Measurements from ENCODE around the gene ANO8. TPM values are rescaled to one million over a fixed set of nuclear protein-coding genes. Genes with fewer than 3 reads are reported as not detected.

ANO8 gene
- total and polyA plus RNA-seq, 8 donors: 1.1 to 37.9 (median 9.8) TPM

DNA sequence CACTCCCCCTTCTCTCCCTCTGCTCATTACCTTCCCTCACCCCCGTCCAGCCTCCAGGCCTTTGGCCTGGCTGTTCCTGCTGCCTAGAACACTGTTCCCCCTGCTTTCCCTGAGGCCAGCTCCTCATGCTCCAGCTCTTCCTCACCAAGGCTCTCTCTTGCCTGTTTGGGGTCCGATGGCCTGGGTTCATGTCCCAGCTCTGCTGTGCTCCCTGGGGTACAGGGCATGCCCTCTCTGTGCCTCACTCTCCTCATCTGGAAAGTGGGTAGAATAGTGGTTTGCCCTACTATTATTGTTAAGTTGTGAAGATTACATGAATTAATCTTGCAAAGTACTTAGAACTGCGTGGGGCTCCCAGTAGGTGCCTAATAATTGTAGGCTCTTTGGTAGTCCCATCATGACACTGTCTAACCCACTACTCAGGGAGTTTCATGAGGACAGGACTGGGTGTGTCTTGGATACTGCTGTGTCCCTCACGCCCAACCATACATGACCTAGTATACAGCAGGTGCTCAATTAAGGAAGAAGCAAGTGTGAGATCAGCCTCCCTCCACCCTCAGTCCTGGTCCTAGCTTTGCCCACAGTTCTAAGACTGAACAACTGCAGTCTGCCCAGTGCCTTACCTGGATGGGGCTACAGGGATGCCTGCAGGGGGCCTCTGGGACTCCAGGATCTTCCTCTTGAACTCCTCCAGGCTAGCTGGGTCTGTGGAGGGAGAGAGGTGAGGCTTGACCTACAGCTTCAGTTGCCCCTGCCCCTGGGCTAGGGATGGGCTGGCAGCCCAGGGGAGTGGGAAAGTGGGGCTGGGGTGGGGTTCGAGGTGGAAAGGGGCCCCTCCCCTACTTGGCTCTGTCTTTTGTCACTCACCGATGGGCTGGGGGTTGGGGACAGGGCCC lies 25.5 kb upstream of the ANO8 start:
- Histone ChIP-seq H3K27ac (no peak overlapping the region), H3K36me3 (no peaks in the 10 kb centered on the region), H3K9me3 (no peaks in the 10 kb centered on the region), H3K4me3 (no peak overlapping the region), H3K4me1 (no peaks in the 10 kb centered on the region), H3K27me3 (peaks cover 0 to 4% (median 0%) of the 10 kb centered on the region in 3 donors)
- TF ChIP-seq POLR2A (IDR thresholded peaks at IDR 0.05): no peak
- TF ChIP-seq, protein P1, sequence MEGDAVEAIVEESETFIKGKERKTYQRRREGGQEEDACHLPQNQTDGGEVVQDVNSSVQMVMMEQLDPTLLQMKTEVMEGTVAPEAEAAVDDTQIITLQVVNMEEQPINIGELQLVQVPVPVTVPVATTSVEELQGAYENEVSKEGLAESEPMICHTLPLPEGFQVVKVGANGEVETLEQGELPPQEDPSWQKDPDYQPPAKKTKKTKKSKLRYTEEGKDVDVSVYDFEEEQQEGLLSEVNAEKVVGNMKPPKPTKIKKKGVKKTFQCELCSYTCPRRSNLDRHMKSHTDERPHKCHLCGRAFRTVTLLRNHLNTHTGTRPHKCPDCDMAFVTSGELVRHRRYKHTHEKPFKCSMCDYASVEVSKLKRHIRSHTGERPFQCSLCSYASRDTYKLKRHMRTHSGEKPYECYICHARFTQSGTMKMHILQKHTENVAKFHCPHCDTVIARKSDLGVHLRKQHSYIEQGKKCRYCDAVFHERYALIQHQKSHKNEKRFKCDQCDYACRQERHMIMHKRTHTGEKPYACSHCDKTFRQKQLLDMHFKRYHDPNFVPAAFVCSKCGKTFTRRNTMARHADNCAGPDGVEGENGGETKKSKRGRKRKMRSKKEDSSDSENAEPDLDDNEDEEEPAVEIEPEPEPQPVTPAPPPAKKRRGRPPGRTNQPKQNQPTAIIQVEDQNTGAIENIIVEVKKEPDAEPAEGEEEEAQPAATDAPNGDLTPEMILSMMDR (IDR thresholded peaks at IDR 0.05): no peak
- TF ChIP-seq POLR2AphosphoS5 (IDR thresholded peaks at IDR 0.05): no peak
- no peak for TF ChIP-seq EP300 (IDR thresholded peaks at IDR 0.05)
- whole genome bisulfite sequencing, 5 donors: 68 to 79% (median 78%) methylated on average over 6 of the region's 6 CpGs
- no peak for DNase-seq
- intact Hi-C loops (cut with DNase I; ENCODE audit: low total_unique reads): no loop called here

DNA sequence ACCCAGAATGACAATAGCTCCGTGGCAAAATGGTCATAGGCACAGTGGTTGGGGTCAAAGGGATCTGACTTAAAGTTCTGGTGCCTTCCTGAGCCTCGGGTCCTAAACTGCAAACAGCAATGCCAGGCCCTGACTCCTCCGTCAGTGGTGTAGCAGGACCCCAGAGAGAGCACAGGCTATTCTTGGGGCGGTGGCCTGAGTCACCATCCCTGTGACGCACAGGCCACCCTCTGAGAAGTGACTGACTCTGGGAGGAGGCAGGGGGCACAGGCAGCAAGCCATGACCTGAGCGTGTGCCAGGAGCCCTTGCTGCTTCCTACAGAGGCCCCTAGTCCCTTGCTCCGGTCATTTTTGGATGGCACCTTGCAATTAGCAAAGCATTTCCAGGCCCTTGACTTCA lies 23.7 kb upstream of the ANO8 start:
- 66 to 82% (median 79%) methylated on average over 7 of the region's 7 CpGs for WGBS, 5 donors
- H3K27ac ChIP-seq: peak overlapping the region in 3 of 5 donors; percentile 23 to 41 (median 40)
- intact Hi-C loops (cut with DNase I; ENCODE audit: low total_unique reads): no loop called here

DNA sequence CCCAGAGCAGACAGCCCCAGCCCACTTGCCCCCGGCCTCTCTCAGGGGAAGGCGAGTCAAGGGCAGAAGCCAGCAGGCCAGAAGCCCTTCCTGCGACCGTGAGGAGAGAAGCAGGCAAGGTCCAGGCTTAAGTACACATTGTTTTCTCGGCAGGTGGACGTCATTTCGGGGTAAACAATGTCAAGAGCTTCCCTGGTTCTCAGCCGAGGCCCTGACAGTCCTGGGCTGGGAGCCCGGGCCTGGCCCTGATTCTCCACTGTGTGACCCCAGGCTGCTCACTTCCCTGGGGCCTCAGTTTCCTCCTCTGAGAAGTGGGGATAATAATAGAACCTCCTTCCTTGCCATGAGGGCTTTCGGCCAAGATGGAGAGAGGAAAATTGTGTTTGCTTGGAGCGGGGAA lies 23.1 kb upstream of the ANO8 start:
- TF ChIP-seq EP300 (IDR thresholded peaks at IDR 0.05) (no peak), POLR2A (IDR thresholded peaks at IDR 0.05) (no peak), POLR2AphosphoS5 (IDR thresholded peaks at IDR 0.05) (no peak)
- TF ChIP-seq, protein P1 (IDR thresholded peaks at IDR 0.05): no peak
- 32 to 43% (median 39%) methylated on average over 11 of the region's 11 CpGs for WGBS, 5 donors
- intact Hi-C loops (cut with DNase I; ENCODE audit: low total_unique reads): no loop called here

More for the DNA sequence above, 23.7 kb upstream of the ANO8 start:
- no peak for DNase-seq
- Histone ChIP-seq H3K27me3 (no peaks in the 10 kb centered on the region), H3K9me3 (no peaks in the 10 kb centered on the region), H3K4me1 (no peaks in the 10 kb centered on the region), H3K4me3 (no peak overlapping the region), H3K36me3 (no peaks in the 10 kb centered on the region)
- TF ChIP-seq POLR2AphosphoS5 (IDR thresholded peaks at IDR 0.05): peak in 1 of 3 donors; percentile 26
- TF ChIP-seq, protein P1 (IDR thresholded peaks at IDR 0.05): no peak
- TF ChIP-seq POLR2A (IDR thresholded peaks at IDR 0.05): no peak
- peak; percentile 13 for TF ChIP-seq EP300 (IDR thresholded peaks at IDR 0.05)

DNA sequence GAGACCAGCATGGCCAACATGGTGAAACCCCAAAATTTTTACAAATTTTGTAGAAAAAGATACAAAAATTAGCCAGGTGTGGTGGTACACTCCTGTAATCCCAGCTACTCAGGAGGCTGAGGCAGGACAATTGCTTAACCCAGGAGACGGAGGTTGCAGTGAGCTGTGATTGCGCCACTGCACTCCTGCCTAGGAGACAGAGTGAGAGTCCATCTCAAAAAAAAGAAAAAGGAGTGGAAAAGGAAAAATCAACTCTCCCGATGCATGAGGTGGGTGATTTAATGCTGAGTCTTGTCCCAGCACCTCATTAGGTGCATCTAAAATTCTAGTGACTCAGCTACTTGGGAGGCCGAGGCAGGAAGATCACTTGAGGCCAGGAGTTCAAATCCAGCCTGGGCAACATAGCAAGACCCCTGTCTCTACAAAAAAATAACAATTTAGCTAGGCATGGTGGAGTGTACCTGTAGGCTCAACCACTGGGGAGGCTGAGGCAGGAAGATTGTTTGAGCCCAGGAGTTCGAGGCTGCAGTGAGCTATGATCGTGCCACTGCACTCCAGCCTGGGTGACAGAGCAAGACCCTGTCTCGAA lies 22.5 kb upstream of the ANO8 start:
- Histone ChIP-seq H3K4me1 (peaks cover 0 to 5% (median 0%) of the 10 kb centered on the region in 4 donors), H3K27me3 (peaks cover 0 to 12% (median 0%) of the 10 kb centered on the region in 3 donors), H3K27ac (peak overlapping the region in 3 of 5 donors; percentile 23 to 40 (median 34)), H3K36me3 (no peaks in the 10 kb centered on the region), H3K9me3 (no peaks in the 10 kb centered on the region), H3K4me3 (no peak overlapping the region)
- DNase-seq: no peak
- intact Hi-C loops (cut with DNase I; ENCODE audit: low total_unique reads): no loop called here
- TF ChIP-seq POLR2AphosphoS5 (IDR thresholded peaks at IDR 0.05) (no peak), EP300 (IDR thresholded peaks at IDR 0.05) (no peak), POLR2A (IDR thresholded peaks at IDR 0.05) (no peak)
- TF ChIP-seq, protein P1 (IDR thresholded peaks at IDR 0.05): no peak
- 83 to 90% (median 86%) methylated on average over 7 of the region's 7 CpGs for WGBS, 5 donors

More for the DNA sequence above, 23.1 kb upstream of the ANO8 start:
- Histone ChIP-seq H3K4me1 (peaks cover 0 to 5% (median 0%) of the 10 kb centered on the region in 4 donors), H3K27me3 (peaks cover 0 to 6% (median 0%) of the 10 kb centered on the region in 3 donors), H3K36me3 (no peaks in the 10 kb centered on the region), H3K9me3 (no peaks in the 10 kb centered on the region), H3K27ac (peak overlapping the region in 3 of 5 donors; percentile 23 to 41 (median 40)), H3K4me3 (no peak overlapping the region)
- DNase-seq: peak in 1 of 2 donors; percentile 39

Data from stomach (tissue), 9 donors.